ENCODE data around the gene COMTD1.

Gene COMTD1

DNA sequence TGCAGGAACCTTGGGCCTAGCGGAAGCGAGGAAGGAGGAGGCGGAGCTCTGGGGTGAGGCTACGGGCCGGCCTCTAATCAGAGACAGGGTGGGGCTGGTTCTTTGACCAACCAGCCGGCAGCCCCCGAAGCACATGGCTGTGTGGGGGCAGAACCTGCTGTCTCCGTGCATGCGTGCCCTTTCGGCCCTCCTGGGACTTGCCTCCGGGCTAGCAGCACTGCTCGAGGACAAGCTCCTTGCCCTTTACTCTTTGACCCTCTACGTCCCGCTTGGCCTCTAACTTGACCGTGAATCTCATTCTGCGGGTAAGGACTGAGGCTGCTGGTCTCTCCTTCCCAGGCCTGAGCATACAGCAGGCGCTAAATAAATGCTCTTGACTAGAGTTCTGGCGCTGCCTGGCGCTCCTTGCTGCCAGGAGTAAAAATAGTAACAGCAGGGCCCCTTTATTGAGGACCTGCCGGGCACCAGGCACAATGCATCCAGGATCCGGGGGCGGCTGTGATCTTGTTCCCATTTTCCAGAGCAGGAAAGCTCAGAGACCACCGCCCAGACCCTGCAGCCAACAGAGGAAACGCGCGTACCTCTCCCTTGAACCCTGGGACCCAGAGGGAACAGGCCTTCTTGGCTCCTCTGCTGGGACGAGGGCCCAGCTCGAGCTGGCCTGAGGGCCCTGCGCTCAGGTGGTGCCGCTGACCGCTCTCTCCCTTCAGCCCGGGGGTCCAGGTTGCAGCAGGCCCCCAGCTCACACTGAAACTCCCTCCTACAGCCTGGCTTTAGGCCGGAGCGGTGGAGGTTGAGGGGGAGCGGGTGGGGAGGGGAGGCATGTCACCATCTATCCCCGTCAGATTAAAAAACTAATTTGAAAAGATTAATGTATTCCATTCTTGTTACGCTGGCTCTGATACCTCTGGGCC, 2.7 kb upstream of the COMTD1 start:
- no peak for DNase-seq
- Histone ChIP-seq H3K9me3 (no peaks in the 10 kb centered on the region), H3K4me3 (no peak overlapping the region), H3K27me3 (no peaks in the 10 kb centered on the region), H3K27ac (no peak overlapping the region), H3K4me1 (peaks cover 0 to 23% (median 10%) of the 10 kb centered on the region in 4 donors), H3K36me3 (no peaks in the 10 kb centered on the region)
- intact Hi-C loops (cut with DNase I; ENCODE audit: low total_unique reads) = loop anchor here (5.0 to 10.0 kb wide), 2 partner anchors 126 to 414 kb away; partner anchors contain the start of genes KAT6B and SAMD8
- TF ChIP-seq CTCF (IDR thresholded peaks at IDR 0.05) = no peak

DNA sequence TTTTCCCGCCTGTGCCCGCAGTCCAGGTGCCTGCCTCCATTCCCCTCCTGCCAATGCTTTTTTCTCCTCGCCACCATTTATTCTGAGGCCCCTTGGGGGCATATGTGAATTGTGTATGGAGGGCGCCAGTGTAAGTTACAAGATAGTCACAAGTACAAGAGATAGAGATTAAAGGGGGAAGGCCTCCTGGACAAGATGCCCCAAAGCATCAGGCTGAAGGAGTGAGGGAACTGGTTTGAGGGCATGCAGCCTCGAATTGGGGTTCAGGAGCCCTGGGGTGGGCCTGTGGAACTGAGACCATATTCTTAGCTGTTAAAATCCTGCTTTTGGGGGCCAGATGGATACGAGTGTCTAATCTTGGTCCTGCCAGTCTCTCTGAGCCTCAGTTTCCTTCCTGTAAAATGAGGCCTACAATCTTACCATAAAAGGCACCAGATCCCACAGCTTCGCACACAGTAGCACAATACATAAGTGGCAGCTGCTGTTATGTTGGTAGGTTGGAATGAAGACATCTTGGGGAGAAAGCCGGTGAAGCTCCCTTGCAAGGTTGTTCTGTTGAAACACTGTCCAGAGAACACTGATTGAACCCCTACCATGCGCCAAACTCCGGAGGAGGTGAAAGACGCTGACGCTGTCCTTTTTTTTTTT, 545 bp upstream of the COMTD1 start:
- intact Hi-C loops (cut with DNase I; ENCODE audit: low total_unique reads) = loop anchor here (5.0 to 10.0 kb wide), 2 partner anchors 124 to 412 kb away; partner anchors contain the start of genes KAT6B and SAMD8
- Histone ChIP-seq H3K27me3 (no peaks in the 10 kb centered on the region), H3K36me3 (peaks cover 0 to 11% (median 0%) of the 10 kb centered on the region in 3 donors), H3K27ac (peak overlapping the region; percentile 81 to 83), H3K4me3 (peak overlapping the region; percentile 64 to 85), H3K4me1 (peaks cover 0 to 28% (median 10%) of the 10 kb centered on the region in 4 donors), H3K9me3 (no peaks in the 10 kb centered on the region)
- DNase-seq = no peak
- TF ChIP-seq CTCF (IDR thresholded peaks at IDR 0.05) = peak in 1 of 2 experiments; percentile 2

GRCh38 chr10:75234683-75235374, 928 bp downstream of the COMTD1 start:
- H3K9me3 ChIP-seq = no peaks in the 10 kb centered on the region
- peaks cover 0 to 37% (median 14%) of the 10 kb centered on the region in 4 donors for H3K4me1 ChIP-seq
- DNase-seq = no peak
- peak overlapping the region; percentile 64 to 85 for H3K4me3 ChIP-seq
- H3K27me3 ChIP-seq = no peaks in the 10 kb centered on the region
- no peak for TF ChIP-seq CTCF (IDR thresholded peaks at IDR 0.05)
- peaks cover 0 to 16% (median 5%) of the 10 kb centered on the region in 3 donors for H3K36me3 ChIP-seq
- intact Hi-C loops (cut with DNase I; ENCODE audit: low total_unique reads) = loop anchor here (5.0 to 10.0 kb wide), 3 partner anchors 48 to 410 kb away; partner anchors contain the start of genes KAT6B and SAMD8
- peak overlapping the region; percentile 81 to 83 for H3K27ac ChIP-seq

DNA sequence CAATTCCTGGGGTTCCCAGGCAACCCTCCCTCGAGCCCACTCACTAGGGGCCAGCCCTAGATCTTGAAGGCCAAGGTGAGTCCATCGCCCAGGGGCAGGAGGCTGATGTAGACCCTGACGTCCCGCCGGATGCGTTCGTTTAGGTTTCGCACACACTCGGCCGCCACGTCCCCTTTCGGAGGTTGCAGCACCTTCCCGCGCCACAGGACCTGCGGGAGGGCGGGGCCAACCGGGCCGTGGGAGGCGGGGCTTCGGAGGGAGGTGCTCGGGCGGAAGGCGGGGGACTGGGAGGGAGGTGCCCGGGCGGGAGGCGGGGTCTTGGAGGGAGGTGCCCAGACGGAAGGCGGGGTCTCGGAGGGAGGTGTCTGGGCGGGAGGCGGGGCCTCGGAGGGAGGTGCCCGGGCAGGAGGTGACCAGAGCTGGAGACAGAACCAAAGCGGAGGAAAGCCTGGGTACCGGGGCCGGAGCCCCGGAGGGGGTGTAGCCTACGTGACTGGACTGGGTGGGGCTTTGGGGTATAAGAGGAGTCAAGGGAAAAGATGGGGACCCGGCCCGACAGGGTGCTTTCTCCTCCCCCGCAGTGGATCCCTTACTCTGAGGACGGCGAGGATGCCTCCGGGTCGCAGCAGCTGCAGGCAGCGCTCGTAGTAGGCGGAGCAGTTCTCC, 1.6 kb downstream of the COMTD1 start:
- H3K4me3 ChIP-seq = peak overlapping the region; percentile 64 to 85
- H3K9me3 ChIP-seq = no peaks in the 10 kb centered on the region
- H3K36me3 ChIP-seq = peaks cover 0 to 18% (median 12%) of the 10 kb centered on the region in 3 donors
- TF ChIP-seq CTCF (IDR thresholded peaks at IDR 0.05) = peak in 1 of 2 experiments; percentile 11
- DNase-seq = peak; percentile 89 to 96
- intact Hi-C loops (cut with DNase I; ENCODE audit: low total_unique reads) = loop anchor here (5.0 to 10.0 kb wide), 2 partner anchors 47 to 409 kb away; partner anchors contain the start of gene KAT6B
- peak overlapping the region; percentile 81 to 83 for H3K27ac ChIP-seq
- no peaks in the 10 kb centered on the region for H3K27me3 ChIP-seq
- H3K4me1 ChIP-seq = peaks cover 0 to 40% (median 16%) of the 10 kb centered on the region in 4 donors

Data from tibial artery (tissue), 4 donors.